Suppressor macrophage (primary cell): ENCODE data around the gene ZBTB5.
"Not testable (repeated sequence)": the region's sequence is repeated elsewhere in the genome, so short reads cannot be mapped to it uniquely, and the experiment has no call there.

ENCODE experiments used
- DNase-seq, 4 experiments: peaks; one replicate each; pipeline ENCODE4 v3.0.0-alpha.2; 2020 to 2022

ZBTB5 gene

DNA sequence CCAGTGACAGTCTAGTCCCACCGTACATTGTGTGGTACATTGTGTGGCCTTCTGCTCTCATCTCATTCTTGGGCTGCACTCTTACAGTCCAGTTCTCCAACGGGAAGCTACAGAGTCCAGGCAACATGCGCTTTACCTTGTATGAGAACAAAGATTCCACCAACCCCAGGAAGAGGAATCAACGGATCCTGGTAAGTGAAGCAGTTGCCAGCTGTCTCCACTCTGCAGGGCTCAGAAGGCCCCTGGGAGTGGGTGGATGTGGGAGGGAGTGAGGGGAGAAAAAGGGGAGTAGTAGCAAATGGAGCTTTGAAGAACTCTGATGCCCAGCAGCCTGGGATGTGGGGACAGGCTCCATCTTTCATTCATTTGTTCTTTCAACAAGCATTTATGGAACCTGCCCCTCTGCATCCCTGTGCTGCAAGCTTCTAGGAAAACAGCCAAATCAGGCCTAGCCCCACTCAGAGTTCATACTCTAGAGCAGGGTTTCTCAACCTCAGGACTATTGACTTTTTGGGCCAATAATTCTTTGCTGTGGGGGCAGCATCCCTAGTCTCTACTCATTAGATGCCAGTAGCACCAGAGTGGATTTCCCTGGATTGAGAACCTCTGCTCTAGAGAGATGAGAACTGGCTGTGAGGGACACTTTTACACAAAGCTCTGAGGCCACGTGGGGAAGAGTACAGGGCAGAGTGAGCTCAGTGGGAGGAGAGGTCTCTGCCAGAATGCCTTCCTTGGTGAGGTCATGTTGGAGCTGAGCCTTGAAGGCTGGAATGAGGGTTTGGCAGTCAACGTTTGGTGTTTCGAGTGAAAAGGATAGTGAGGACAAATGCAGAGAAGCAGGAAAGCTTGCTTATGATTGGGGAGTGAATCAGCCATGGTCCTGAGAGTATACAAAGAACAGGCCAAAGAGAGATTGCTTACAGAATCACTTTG lies 21.6 kb upstream of the ZBTB5 start:
- peak in 2 of 4 experiments; percentile 13 to 21 for DNase-seq

DNA sequence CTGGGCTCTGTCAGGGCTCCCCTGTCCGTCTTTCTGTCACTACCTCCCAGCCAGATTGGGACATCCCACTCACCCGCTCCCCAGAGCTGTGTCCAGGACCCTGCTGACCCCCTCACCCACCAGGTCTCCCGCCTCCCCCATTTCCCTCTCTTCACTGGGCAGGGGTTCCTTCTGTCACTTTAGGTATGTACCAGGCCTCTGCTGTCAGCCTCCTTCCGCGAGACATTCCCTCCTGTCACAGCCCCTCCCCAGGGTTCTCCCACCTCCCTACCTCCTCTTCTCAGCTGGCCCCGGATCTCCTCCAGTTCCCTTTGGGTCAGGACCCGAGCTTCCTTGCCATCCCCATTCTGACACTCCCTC lies 21.0 kb upstream of the ZBTB5 start:
- DNase-seq = no peak

DNA sequence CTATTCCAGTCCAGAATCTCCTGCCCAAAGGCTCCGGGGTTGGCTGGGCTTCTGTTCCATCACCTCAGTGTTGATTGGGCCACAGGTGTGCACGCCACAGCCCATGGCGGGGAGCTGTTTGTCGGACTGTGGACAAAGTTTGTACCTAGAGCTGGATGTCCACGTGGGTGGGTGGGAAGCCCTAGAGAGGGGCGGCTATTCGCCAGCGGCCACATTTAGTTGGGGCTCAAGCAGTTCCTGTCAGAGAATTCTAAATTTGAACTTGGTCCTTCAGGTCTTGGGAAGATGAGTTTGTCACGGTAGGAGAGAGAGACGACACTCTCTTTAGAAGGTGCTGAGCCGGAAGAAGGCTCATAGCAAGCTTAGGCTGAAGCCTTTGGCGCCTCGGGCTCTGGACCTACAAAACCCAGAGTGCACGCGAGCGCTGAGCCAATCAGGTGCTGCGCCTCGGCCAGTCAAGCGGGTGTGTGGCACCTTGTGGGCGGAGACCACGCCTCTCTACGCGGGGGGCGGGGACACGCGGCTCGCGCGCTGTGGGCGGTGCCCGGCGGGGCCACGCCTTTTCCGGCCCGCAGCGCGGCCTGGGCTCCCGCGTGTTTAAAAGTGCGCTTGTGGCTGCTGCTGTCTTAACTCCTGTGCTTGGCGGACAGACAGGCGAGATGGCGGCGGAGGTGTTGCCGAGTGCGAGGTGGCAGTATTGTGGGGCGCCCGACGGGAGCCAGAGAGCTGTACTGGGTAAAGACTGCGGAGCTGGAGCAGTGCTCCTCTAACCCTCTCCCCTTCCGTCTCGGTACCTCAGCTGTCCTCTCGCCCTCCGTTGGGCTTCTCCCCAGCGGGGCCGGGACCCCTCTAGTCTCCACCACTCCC lies 20.4 kb upstream of the ZBTB5 start, which contains the start of gene POLR1E:
Gene POLR1E (plus strand): TSS at position 560 of the 867 bp plus-strand sequence. CDS start 100 bp downstream, at position 660.
- DNase-seq = peak; percentile 97 to 98 (median 98)

DNA sequence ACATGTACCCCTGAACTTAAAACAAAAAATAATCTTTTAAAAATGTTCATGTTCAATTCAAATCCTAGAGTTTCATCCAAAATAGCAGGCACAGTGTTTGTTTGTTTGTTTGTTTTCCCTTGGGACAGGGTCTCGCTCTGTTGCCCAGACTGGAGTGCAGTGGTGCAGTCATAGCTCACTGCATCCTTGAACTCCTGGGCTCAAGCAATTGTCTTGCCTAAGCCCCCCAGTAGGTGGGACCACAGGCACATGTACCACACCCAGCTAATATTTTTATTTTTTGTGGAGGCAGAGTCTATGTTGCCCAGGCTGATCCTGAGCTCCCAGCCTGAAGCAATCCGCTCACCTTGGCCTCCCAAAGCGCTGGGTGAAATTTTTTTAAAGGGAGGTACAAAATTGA lies 15.5 kb upstream of the ZBTB5 start:
- DNase-seq = no peak

DNA sequence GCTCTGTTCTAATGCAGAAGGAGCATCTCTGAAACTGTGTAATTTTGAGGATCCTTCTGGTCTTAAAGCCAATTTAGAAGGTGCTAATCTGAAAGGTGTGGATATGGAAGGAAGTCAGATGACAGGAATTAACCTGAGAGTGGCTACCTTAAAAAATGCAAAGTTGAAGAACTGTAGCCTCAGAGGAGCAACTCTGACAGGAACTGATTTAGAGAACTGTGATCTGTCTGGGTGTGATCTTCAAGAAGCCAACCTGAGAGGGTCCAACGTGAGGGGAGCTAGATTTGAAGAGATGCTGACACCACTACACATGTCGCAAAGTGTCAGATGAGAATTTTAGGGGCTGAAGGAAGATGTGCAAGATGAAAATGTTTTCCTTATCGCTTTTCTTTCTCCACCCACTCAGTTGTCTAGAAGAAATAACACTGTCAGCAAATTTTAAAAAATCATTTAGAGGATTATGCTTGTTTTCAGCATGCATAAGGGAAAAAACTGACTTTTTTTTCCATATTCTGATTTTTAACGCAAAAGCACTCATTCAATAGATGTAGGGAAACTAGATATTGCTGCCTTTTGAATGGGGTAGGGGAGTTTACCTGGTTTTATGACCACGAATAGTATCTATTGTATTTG lies 12.9 kb upstream of the ZBTB5 start:
- not testable (repeated sequence) for DNase-seq

DNA sequence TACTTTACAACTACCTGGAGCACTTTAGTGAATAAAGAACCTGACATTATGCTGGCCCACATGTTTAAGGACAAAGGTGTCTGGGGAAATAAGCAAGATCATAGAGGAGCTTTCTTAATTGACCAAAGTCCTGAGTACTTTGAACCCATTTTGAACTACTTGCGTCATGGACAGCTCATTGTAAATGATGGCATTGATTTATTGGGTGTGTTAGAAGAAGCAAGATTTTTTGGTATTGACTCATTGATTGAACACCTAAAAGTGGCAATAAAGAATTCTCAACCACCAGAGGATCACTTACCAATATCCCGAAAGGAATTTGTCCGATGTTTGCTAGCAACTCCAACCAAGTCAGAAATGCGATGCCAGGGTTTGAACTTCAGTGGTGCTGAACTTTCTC lies 12.2 kb upstream of the ZBTB5 start:
- DNase-seq = not testable (repeated sequence)

DNA sequence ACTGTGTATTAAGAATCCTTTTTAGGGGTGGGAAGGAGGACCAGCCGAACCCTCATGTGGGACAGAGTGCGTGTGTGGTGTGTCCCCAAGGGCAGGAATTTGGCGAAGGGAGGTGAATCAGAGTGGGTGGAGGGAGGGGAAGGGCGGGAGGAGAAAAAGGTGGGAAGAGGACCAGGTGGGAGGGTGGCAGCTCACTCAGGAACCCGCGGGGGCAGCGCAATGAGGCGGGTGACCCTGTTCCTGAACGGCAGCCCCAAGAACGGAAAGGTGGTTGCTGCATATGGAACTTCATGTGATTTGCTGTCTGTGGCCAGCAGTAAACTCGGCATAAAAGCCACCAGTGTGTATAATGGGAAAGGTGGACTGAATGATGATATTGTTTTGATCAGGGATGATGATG lies 11.7 kb upstream of the ZBTB5 start:
- DNase-seq = no peak

DNA sequence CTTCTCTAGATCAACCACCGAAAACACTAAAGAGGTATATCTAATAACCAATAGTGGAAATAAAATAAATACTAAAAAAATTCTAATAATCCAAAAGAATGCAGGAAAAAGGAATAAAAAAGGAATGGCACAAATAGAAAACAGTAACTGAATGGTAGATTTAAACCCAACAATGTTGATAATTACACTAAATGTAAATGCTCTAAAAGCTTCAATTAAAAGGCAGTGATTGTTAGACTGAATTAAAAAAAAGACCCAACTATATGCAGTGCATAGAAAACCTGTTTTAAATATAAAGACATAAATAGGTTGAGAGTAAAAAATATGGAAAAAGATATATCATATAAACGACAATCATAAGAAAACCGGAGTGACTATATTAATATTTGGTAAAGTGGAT lies 9.2 kb upstream of the ZBTB5 start:
- DNase-seq = no peak

DNA sequence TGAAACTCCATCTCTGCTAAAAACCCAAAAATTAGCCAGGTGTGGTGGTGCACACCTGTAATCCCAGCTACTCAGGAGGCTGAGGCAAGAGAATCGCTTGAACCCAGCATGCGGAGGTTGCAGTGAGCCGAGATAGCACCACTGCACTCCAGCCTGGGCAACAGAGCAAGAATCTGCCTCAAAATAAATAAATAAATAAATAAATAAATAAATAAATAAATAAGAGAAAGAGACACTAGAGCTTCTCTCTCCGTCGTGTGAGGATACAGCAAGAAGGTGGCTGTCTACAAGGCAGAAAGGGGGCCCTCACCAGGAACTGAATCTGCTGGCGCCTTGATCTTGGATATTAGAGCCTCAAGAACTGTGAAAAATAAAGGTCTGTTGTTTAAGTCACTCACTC lies 8.7 kb upstream of the ZBTB5 start:
- not testable (repeated sequence) for DNase-seq

DNA sequence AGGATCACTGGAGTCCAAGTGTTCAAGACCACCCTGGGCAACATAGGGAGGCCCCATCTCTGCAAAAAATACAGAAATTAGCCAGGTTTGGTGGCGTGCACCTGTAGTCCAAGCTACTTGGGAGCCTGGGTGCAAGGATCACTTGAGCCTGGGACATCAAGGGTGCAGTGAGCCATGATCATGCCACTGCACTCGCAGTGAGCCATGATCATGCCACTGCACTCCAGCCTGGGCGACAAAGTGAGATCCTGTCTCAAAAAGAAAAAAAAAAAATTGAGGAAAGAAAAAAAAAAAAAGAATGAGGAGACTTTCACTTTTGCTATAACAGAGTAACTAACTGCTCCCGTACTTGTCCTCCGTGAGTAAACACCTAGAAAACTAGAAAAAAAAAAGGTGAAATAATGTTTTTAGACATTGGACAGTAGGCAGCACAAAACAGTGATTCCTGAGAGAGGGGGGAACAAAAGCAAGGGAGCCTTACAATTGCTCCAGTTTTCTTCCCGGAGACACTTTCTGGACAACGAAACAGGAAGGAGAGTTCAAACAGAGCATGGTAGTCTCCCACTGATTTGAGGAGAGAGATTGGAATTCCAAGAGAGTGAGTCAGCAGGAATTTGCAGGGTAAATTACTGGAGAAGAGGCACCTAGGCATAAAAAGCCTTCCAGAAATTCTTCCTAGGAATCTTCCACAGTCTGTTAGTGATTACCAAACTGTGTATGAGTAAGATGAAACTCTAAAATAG lies 6.9 kb upstream of the ZBTB5 start:
- peak in 1 of 4 experiments; percentile 36 for DNase-seq

DNA sequence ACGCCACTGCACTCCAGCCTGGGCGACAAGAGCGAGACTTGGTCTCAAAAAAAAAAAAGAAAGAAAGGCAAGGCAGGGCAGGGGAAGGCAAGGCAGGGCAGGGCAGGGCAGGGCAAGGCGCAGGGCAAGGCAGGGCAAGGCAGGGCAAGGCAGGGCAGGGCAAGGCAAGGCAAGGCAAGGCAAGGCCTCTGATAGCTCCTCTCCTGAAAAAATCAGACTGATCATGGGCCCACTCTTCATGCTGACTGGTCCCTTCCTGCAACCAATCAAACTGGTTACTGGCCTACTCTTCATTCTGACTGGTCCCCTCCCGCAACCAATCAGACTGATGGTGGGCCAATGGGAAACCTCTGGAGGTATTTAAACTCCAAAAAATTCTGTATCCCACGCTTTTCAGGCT lies 3.4 kb upstream of the ZBTB5 start:
- no peak for DNase-seq

DNA sequence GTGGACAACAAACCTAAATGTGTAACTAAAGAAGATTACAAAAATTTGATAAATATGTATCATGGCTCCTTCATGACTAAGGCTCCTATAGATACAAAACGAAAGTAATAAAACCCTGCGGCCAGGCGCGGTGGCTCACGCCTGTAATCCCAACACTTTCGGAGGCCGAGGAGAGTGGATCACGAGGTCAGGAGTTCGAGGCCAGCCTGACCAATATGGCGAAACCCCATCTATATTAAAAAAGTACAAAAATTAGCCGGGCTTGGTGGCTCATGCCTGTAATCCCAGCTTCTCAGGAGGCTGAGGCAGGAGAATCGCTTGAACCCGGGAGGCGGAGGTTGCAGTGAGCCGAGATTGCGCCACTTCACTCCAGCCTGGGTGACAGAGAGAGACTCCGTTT lies 2.3 kb upstream of the ZBTB5 start:
- not testable (repeated sequence) for DNase-seq

DNA sequence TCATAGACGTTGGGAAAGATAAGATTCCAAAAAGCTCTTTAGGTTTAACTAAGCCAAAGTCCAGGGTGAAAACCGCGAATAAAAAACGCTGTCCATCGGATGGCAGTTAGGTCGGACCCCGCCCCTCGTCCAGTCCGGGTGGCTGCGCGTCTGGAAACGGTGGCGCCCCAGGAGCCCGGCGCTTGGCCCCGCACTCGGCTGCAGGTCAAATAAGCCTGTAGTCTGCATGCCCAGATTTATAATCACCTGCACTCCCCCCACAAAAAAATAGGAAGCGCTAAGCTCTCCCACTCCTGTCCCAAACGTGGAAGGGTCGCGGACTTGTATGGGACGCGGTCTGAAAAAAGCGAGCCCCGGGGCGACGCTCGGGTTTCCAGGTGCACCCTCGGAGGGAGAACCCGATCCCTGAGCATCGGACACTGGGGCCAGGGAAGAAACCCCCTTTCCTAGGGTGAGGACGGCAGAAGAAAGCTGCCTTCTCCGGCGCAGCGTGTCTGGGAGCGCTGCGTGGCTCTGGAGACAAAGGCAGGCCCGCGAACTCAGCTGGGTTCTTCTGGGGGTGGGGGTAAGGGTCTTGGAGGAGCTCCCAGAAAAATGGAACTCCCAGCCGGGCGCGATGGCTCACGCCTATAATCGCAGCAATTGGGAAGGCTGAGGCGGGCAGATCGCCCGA lies 923 bp upstream of the ZBTB5 start:
- peak; percentile 63 to 69 (median 65) for DNase-seq

DNA sequence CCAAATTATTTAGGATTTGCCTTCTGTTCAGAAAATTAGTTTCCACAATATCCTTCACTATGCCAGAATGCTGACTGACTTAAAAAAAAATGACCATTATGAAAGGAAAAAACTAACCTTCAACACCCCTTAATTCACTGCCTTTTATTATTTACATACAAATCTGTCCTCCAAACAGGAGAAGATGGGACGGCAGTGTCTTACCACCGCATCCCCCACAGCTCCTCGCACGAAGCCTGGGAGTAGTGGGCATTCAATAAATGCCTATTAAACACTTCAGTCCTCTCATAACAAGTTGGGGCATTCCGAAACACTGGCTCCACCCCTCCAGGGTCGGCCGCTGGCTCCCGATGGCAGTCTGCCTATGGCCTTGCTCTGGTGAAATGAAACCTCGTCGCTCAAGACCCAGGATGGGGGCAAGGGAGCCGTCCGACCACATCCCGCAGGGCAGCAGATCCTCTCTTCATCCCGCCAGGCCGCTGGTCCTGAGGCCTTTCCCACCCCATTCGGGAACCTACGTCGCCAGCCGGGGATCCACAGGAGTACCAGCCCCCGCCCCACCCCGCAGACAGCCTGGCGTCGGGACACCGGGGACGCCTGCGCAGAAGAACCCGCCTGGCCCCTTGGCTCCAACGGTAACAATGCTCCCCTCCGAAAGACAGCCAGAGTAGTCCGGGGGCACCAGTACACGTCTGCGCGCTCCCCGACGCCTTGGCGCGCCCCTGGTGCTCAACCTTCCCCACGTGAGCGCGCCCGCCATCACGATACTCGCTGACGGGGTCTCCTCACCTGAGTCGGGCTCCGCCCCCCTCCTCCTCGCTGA lies 613 bp downstream of the ZBTB5 start:
- peak; percentile 63 to 79 (median 67) for DNase-seq

DNA sequence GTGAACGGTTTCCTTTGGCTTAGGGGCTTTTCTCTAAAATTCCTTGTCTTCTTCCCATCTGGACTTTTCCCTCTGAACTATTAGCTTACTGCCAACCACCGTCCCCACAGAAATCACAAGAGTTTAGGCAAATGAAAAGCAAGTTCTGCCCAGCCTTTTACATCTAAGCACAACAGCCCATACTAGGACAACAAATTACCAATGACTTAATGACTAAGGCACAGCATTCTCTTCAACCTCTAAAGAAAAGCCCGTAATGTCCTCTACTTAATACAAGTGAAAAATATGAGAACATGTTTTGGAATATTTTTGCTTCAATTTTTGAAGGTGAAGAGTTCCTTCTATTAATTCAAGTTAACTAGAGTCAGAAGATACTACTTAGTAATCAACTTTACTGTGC lies 1.2 kb downstream of the ZBTB5 start:
- no peak for DNase-seq

DNA sequence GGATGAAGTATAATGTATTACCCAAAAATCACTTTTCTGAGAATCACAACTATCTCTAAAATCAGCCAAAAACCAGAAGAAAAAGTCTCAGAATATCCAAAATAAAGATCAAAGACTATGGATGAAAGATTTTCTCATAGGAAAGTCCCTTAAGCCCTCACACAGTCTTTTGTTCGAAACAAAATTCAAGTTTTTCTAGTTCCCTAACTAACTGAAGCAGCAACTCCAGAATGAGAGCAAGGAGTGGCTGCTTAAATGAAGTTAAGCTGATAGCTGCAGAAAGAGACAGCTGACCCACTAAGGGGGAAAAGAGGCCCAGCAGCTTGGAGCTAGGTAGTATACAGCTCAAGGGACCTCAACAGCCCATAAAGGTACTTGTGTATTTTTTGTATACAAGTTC lies 8.4 kb downstream of the ZBTB5 start:
- no peak for DNase-seq

DNA sequence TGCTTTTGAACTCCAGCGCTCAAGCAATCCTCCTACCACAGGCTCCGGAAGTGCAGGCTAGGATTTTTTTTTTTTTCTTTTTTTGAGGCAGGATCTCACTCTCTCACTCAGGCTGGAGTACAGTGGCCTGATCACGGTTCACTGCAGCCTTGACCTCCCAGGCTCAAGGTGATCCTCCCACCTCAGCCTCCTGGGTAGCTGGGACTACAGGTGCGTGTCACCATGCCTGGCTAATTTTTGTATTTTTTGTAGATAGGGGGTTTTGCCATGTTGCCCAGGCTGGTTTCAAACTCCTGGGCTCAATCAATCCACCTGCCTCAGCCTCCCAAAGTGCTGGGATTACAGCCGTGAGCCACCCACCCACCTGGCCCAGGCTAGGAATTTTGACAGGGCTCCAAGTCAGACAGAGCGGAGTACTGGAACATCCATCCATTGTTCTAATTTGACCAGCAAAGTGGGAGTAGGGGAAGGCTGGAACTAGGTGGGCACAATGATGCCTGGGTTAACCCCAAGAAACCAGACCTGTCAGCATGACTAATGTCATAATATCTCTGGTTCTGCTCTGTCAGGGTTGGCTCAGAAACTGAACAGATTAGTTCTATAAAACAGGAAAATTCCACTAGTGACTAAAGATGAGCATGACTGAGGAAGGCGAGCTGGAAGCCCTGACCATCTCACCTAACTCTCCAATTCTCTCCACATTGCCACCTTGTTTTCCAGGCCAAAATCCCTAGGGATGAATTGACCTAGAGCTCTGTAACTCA lies 9.2 kb downstream of the ZBTB5 start:
- DNase-seq = no peak

DNA sequence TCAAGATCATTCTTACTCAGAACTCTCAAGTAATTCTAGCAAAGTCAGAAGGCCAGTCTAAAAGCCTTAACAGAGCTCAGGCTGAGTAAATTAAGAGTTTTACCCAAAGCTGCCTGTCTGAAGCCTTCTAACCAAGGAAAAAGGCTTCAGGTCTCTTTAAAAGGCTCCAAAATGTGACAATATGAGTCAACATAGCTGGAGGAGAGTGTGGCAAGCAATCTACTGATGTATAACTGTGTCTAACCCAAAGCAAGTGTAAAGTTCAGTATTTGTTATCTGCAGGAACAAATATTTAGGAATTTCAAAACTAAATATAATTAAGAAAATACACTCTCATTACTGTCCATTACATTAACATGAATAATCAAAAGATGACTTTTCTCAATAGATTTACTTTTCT lies 11.0 kb downstream of the ZBTB5 start:
- no peak for DNase-seq

DNA sequence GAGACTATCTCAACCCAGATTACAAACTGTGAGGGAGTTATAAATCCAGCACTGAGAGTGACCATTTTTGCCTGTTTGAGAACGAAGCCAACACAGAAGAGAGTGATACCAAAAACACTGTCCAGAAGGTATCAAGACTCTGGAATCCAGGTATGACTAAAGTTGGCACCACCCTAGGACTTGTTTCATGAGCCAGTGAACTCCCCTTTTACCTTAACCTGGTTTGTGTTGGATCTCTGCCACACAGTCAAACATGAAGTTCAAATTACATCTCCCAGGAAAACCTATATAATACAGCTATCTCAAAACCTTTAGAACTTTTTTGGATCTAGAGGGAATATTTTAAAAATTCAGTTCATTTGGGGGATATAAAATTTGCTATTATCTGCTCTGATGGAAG lies 11.4 kb downstream of the ZBTB5 start:
- no peak for DNase-seq

DNA sequence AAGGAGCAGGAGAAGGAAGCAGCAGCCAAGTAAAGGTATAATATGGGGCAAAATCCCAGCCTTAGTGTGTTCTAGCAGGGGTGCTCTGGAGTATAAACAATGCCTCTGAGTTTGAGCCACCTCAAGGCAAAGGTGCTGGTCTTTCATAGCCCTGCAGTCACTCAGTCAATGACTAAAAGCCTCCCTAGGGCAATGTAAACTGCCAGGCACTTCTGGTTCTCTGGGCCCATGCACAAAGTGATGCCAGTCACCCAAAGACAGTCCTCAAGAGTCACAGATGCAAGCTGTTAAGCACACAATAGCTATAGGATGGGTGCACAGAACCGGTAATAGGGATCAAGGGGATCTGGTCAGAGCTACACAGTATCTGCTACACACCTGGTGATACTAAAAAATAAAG lies 12.6 kb downstream of the ZBTB5 start:
- DNase-seq = no peak
